GM18520 (cell line): Measurements from ENCODE around the gene FBXO44.
"Not testable (repeated sequence)": the region's sequence is repeated elsewhere in the genome, so short reads cannot be mapped to it uniquely, and the experiment has no call there.

ENCODE experiments used
- ATAC-seq: cut with Tn5 transposase; IDR thresholded peaks from one replicate; pipeline ENCODE4 v1.9.1; 2021; ENCODE audit not compliant: unreplicated experiment

FBXO44 gene

GRCh38 chr1:11639372-11639771 is 15.3 kb upstream of the FBXO44 start:
- no peak for ATAC-seq

DNA sequence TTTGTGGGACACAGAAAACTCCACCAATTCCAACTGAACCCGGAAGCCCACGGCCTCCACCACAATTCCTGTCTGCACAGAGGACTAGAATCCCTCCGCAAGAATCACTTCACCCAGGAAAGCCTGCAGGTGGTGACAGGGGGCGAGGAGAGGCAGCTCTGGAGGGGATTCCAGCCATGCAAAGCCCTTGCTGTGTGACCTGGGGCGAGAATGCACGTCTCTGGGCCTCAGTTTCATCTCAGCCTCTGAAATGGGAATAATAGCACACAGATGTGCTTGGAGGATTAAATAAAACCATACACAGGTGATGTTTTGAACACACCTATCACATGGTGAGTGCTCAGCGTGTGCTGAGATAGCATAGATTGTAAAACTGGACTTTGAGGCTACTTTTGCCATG is 14.6 kb upstream of the FBXO44 start:
- no peak for ATAC-seq

- no peak for ATAC-seq
Measured at GRCh38 chr1:11640944-11641343, 13.7 kb upstream of the FBXO44 start.

GRCh38 chr1:11641776-11642305 is 12.8 kb upstream of the FBXO44 start:
- ATAC-seq = no peak

- ATAC-seq = not testable (repeated sequence)
Measured at GRCh38 chr1:11642418-11643017, 12.2 kb upstream of the FBXO44 start.

DNA sequence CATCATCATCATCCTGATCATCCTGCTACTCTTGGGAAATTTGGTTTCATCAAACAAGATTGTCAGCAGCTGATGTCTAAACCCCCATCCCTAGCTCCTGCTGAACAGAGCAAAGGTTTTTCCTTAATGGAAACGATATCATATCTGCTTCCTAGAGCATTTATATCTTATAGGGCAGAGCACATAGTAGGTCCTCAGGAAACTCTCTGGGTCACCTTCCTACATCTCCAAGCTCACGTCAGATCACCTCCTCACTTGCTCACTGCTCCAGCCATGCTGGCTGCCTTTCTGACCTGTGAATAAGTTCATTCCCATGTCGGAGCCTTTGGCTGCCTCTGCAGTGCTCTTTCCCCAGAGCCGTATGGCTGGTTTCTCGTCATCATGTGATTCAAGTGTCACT is 10.9 kb upstream of the FBXO44 start:
- no peak for ATAC-seq

GRCh38 chr1:11645270-11645669 is 9.4 kb upstream of the FBXO44 start:
- no peak for ATAC-seq

GRCh38 chr1:11645670-11646265 is 8.9 kb upstream of the FBXO44 start:
- no peak for ATAC-seq

DNA sequence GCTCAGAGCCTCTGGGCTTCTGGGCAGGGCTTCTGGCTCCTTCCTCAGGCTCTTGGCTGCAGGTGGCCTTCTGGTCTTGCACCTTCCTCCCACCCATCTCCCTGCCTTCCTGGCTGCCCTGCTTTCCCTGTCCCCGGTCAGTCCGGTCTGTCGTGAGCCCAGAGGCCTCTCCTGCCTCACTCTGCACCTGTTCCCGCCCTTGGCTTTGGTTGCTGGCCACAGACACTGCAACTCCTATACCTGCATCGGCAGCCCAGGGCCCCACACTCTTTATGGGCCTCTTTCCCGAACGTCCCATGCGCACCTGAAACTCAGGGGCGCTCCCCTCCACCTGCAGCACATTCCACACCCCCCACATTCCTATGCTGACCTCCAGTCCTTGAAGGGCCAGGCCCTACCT is 8.4 kb upstream of the FBXO44 start:
- no peak for ATAC-seq

DNA sequence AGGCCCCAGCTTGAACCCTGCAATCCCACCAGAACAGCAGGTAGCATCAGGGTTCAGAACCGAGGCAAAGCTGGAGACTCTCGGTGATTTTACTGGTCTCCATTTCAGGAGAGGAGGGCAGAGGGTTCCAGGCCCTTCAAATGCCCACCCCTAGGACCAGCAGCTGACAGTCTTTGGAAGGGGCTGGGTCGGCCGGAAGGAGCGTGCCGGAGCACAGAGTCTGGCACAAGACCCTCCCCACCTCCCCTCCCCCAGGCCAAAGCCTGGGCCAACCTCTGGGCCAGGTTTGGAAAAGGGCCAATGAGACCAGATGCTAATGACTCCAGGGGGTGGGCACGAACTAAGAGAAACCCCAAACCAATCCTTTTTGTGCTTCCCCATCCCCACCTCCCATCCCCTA is 7.3 kb upstream of the FBXO44 start:
- ATAC-seq = no peak

GRCh38 chr1:11648039-11648438 is 6.6 kb upstream of the FBXO44 start:
- no peak for ATAC-seq

DNA sequence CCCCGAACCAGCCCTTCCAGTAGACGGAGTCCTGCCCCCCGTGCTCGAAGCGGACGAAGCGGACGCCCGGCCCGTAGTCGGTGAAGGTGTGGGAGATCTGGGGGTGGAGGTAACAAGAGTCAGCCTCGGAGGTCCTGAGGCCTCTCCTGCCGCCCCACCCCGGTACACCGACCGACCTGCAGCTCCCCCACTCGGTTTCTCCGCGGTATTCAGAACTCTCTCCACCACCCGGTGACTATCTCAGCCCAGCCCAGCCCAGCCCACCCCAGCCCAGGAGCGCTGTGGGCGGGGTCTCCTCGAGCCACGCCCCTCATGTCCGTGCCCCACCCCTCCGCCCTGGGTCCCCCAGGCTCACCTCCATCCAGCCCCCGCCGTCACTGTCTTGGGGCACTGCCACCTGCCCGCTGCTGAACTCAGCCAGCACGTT is 5.9 kb upstream of the FBXO44 start:
- ATAC-seq = no peak

DNA sequence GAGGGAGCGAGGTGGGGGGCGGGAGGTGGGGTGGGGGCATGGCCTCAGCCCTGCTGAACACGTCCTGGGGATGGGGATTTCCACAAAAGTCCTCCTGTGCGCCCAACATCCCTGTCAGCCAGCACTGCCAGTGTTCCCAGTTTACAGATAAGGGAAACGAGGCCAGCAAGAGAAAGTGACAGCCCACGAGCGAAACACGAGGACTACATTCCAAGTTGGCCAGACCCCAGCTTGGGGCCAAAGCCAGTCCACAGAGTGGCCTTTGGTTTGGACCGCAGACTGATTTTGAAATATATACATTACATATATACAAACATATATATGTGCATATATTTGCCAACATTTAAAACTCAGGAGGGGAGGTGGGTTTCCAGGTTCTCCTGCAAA is 5.4 kb upstream of the FBXO44 start:
- ATAC-seq = no peak

GRCh38 chr1:11649624-11650330 is 4.9 kb upstream of the FBXO44 start:
- ATAC-seq = no peak

DNA sequence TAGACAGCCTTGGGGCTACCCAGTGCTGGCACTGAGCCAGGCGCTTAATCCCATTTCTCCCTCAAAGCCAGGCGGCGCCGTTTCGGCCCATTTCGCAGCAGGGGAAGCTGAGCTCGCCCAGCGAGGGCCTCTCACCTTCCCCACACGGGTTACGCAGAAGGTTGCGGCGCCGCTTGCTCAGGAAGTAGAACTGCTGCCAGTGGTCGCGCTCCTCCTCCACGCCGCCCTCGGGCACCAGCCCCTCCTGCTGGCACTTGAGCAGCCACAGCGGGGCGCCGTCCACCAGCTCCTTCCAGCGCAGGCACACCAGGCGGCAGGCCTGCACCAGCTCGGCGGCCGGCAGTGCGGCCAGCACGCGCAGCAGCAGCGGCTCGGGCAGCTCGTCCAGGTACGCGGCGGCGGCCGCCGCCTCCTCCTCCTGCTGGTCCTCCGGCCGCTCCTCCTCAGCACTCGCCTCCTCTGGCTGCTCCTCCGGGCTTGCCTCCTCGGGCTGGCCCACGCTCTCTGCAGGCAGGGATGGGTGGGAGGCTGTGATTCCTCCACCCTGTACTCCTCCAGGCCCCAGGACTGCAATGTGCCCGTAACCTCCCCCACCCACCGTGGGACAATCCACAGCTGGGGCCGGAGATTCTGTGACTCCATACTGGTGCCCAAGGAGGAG is 4.2 kb upstream of the FBXO44 start:
- no peak for ATAC-seq

GRCh38 chr1:11651017-11651416 is 3.7 kb upstream of the FBXO44 start:
- ATAC-seq = no peak

GRCh38 chr1:11652203-11652780 is 2.4 kb upstream of the FBXO44 start:
- no peak for ATAC-seq

DNA sequence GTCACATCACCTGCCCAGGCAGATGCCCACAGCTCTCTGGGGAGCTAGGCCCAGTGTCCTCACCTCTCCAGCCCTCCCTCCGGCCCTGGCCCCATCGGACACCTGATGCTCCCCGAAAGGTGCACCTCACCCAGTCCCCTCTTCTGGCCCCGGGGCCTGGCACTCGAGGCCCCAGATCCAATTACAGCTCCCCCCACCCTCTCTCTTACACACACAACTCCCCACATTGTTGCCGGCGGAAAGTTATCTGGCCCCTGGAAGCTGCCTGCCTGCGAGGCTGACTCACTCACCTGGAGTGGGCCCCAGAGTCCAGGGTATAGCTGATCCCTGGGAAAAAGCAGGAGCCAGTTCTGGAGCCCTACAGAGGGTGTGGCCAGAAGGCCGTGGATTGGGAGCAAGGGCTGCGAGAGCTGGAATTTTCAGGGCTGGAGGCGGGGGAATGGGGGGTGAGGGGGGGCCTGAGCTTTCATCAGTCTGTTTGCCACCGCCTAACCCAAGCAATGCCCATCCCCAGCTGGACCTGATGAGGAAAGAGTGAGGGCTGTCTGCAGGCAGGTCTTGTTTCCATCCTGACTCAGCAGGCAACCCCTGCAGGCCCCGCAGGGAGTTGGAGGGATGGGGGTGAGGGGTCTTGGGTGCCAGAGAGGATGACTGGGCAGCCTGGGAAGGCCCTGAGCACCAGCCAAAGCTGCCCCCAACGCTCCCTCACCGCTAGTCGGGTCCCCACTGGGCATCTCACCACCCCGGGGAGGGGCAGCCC is 1.4 kb upstream of the FBXO44 start:
- ATAC-seq = no peak

DNA sequence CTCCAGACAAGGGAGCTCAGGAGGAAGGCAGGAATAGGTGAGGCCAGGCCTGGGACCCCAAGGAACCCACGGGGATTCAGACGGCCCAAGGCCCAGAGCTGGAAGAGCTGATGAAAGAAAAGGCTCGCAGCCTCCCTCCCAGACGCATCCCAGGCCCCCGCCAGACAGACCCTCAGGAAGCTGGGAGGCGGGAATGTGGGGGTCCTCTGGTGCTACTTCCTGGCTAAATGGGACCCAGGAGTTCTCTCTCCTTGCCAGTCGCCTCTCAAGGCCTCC is 878 bp upstream of the FBXO44 start:
- no peak for ATAC-seq

- no peak for ATAC-seq
Measured at GRCh38 chr1:11654939-11655808, 497 bp downstream of the FBXO44 start.
